COLO829 (cell line): ENCODE results near the gene GPR62.

Experiments
- DNase-seq: peaks from one replicate; pipeline ENCODE4 v3.0.0; 2012; ENCODE audit warnings: low spot score

Gene GPR62

DNA sequence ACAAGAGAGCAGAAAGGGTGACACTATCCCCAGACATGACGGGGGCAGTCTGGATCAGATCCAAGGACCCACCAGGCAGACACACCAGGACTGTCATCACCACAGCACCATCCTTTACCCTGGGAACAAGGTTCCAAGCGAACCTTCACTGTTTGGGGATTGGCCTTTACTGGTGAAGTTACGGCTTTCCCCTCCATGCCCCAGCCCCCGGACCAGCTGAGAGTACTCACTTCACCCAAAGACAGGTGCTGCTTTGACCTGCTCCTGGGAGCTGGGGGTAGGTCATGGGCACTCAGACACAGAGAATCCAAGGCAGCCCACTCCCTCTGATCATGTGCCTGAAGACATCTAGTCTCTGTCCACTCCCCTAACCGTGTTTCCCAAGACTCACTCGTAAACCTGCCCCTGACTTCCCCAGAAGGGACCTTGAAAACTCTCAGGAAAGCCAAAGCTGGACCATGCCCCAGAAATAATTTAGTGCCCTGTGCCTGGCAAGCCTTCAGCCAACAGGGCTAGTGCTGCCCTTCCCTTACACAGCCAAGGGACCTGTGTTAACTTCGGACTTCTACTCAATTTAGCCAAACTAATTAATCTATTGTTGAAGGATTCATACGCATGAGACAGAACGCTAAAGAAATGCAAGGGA is 16.3 kb upstream of the GPR62 start:
- no peak for DNase-seq

DNA sequence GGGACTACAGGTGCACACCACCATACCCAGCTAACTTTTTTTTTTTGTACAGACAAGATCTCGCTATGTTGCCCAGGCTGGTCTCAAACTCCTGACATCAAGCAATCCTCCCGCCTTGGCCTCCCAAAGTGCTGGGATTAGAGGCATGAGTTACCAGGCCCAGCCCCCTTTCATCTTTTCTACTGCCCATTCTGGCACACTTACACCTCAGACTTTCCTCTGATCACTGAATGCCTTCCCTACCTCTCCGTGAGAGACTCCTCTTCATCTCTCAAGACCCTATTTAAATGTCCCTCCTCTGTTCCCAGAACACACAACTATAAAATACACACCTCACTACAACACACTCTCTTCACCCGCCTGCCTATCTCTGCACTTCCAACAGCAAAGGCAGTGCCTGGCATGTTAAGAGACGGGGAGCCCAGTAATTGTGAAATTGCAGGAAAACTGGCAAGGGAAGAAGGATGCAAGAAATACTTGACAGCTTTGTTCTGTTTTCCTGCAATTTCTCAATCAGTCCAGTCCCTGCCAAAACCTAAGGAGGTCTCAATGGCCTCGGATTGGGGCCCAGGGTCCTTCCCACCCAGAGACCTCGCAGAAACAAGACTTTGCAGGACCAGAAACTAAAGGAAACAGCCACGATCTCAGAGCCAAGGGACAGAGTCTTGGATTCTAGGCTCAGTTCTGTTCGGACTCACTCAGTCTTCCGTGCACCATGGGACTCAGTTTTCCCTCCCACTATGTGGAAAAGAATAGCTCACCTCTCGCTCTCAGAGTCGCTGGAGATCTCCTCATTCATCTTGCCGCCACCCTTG is 14.3 kb upstream of the GPR62 start:
- DNase-seq, result peak; percentile 37

GRCh38 chr3:51941463-51941797 is 13.8 kb upstream of the GPR62 start:
- DNase-seq, result no peak

GRCh38 chr3:51941798-51942602 is 13.2 kb upstream of the GPR62 start, which contains the start of the genes PARP3 and RRP9:
TSS of gene PARP3 (plus strand) at chr3:51942363. CDS start at chr3:51943356, 993 bp downstream.
TSS of gene RRP9 (minus strand) at chr3:51941904. CDS start at chr3:51941867, 37 bp downstream.
- peak; percentile 100 for DNase-seq

DNA sequence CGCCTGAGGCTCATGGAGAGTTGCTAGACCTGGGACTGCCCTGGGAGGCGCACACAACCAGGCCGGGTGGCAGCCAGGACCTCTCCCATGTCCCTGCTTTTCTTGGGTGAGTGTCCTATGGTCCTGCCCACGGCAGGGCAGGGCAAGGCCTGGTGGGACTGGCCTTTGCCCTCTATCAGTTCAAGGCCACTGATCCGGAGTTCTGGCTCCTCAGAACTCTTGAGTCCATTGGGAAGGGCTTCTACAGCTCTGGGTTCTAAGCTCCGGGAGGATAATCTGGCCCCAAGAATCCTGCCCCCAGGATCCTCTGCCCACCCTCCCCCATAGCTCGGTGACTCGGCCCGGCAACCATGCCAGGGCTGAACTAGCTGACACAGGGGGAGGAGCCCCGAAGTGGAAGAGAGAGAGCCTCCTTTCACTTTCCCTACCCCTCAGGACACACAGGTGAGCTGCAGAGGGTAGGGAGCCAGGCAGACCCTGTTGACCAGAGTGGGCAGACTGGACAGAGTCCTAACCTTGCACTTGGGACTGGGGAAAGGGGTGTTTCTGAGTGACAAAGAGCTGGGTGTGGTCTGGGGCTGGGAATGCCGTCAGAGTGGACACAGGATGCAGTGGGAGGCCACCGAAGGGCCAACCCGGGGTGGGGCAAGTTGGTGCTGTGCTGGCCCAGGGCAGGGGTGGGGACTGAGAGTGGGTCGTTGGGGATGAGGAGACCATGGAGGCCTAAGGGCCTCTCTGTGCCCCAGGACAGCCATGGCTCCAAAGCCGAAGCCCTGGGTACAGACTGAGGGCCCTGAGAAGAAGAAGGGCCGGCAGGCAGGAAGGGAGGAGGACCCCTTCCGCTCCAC is 12.4 kb upstream of the GPR62 start:
- peak; percentile 79 for DNase-seq

DNA sequence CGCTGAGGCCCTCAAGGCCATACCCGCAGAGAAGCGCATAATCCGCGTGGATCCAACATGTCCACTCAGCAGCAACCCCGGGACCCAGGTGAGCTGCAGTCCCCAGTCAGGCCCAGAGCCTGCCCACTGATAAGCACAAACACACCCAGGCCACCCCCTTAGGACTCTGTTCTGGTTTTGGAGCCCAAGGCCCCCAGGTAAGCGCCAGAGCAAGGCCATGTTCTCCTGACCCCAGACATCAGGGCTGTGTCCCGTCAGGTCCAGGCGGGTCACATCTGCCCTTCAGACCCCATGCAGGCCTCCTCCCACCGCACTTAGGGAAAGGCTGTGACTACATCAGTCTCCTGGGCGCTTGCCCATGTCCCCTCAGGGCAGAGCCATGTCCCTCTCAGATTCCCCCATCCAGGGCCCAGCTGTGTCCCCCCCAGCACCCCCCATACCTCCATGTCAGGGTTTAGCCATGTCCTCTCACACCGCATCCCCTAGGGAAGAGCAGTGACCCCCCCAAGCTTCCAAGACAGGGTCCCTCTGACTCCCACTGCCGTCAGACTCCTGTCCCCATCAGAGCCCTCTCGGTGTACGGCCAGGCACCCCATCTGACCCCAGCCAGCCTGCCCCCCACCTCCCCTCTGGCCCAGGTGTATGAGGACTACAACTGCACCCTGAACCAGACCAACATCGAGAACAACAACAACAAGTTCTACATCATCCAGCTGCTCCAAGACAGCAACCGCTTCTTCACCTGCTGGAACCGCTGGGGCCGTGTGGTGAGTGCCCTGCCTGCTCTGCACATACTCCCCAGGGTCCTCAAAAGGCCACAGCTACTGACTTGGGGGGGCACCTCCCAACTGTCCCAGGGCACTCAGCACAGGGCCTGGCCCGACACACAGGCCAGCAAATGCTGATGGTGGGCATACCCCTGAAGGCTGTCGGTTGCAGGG is 11.5 kb upstream of the GPR62 start:
- no peak for DNase-seq

DNA sequence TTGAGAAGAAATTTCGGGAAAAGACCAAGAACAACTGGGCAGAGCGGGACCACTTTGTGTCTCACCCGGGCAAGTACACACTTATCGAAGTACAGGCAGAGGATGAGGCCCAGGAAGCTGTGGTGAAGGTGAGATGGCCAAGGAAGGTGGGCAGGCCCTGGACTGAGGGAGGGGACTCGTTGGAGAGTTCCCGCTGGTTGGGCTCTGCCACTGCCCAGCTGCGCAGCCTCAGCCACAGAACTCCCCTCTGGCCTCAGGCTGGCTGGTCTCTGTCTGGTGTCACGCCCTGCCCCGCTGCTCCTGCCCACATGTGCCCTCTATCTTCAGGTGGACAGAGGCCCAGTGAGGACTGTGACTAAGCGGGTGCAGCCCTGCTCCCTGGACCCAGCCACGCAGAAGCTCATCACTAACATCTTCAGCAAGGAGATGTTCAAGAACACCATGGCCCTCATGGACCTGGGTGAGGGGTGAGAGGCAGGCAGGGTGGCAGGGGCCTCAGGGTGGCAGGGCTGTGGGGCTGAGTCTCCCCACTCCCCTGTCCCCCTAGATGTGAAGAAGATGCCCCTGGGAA is 10.6 kb upstream of the GPR62 start:
- DNase-seq, result no peak

- DNase-seq, result no peak
Measured at GRCh38 chr3:51945031-51945840, 9.9 kb upstream of the GPR62 start.

- no peak for DNase-seq
Measured at GRCh38 chr3:51945926-51946705, 9.1 kb upstream of the GPR62 start.

DNA sequence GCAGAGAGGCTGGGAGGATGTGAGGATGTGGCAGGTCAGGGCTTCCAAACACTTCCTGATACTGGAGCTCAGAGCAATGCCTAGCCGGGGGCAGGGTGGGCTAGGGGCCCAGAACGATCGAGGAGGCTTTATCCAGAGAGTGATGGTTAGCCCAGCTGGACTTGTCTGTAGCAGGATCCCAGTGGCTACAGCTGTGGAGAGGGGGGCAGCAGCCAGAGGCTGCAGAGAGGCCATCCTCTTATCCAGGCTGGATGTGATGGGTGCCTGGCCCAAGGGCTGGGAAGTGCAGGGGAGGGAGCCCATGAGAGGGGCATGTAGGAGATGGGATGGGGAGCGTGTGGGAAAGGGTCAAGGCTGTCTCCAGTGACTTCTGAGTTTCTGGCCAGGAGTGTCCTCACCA is 8.4 kb upstream of the GPR62 start:
- DNase-seq, result no peak

GRCh38 chr3:51947215-51947900 is 7.8 kb upstream of the GPR62 start:
- no peak for DNase-seq

DNA sequence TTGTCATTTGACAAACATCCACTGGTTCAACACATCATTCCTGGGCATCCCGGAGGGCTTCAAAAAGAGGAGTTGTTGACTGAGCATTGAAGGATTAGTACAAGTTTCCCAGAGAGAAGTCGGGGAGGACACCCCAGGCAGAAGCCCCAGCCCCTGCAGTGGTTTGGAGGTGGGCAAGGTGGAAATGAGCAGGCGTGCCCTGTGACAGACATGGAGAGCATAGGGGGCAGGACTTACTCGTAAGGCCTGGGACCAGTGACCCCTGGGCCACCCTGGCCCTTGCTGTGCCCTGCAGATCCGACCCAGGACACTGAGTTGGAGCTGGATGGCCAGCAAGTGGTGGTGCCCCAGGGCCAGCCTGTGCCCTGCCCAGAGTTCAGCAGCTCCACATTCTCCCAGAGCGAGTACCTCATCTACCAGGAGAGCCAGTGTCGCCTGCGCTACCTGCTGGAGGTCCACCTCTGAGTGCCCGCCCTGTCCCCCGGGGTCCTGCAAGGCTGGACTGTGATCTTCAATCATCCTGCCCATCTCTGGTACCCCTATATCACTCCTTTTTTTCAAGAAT is 7.1 kb upstream of the GPR62 start:
- DNase-seq, result no peak

GRCh38 chr3:51949121-51949520 is 6.1 kb upstream of the GPR62 start:
- no peak for DNase-seq

DNA sequence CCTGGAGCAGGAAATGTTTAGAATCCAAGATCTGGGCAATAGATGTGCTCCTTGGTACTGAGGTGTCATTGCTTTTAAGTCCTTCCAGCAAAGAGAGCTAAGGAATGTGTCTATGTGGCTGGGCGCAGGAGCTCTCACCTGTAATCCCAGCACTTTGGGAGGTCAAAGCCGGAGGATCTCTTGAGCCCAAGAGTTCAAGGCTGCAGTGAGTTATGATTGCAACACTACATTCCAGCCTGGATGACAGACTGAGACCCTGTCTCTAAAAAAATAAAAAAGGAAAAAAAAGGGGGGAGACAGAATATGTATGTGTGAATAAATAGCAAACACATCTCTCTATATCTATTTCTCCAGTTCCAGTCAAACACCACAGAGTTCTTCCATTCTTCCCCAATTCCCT is 4.3 kb upstream of the GPR62 start:
- no peak for DNase-seq

GRCh38 chr3:51953445-51953844 is 1.7 kb upstream of the GPR62 start:
- no peak for DNase-seq

DNA sequence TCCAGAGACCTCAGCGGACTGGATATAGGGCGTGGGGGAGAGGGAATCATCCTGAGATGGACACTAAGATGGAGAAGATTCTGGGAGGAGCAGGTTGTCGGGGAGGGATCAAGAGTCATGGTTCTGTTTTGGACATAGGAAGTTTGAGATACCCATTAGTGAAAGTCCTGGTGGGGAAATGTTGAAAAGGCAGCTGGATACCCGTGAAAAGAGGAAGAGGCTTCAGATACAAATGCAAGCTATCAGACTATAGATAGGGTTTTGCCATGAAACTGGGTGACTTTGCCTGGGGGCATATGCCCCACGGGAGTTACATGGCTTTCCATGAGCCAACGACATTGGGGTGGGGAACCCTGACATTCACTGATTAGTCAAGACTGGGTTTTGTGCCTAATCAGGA is 1.1 kb upstream of the GPR62 start:
- no peak for DNase-seq

DNA sequence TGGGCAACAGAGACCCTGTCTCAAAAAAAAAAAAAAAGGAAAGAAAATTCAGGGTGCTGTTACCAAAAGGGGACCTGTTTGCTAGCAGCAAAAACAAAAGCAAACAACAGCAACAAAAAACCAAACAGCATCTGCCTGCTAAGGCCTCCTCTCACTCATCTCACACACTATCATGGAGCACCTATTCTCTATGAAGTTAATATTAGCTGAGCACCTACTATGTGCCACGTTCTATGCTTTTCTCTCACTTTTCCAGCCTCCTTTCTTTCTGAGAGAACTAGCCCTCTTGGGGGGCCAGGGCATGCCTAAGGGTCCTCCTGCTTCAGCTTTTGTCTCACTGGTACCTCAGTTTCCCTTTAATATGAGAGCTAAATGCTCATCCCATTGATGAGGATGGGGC is 468 bp upstream of the GPR62 start:
- no peak for DNase-seq
